ENCODE results near the gene FOXP1.

Gene FOXP1

GRCh38 chr3:71416876-71417275, 166.7 kb downstream of the FOXP1 start:
- Mint-ChIP-seq H3K36me3 (ENCODE audit: low read depth) (no peaks in the 10 kb centered on the region), H3K27ac (no peak overlapping the region), H3K4me3 (no peak overlapping the region), H3K9me3 (no peaks in the 10 kb centered on the region), H3K27me3 (ENCODE audit: low read depth) (no peaks in the 10 kb centered on the region), H3K4me1 (peaks cover 5% of the 10 kb centered on the region)
- TF ChIP-seq CTCF (IDR thresholded peaks at IDR 0.05; ENCODE audit: unreplicated experiment in 3 of 3) = peak; percentile 7 to 20 (median 12)

GRCh38 chr3:71415681-71416122, 167.8 kb downstream of the FOXP1 start:
- H3K4me3 Mint-ChIP-seq = no peak overlapping the region
- no peaks in the 10 kb centered on the region for H3K9me3 Mint-ChIP-seq
- H3K4me1 Mint-ChIP-seq = peaks cover 5% of the 10 kb centered on the region
- no peaks in the 10 kb centered on the region for H3K36me3 Mint-ChIP-seq (ENCODE audit: low read depth)
- TF ChIP-seq CTCF (IDR thresholded peaks at IDR 0.05; ENCODE audit: unreplicated experiment in 3 of 3) = no peak
- H3K27me3 Mint-ChIP-seq (ENCODE audit: low read depth) = no peaks in the 10 kb centered on the region
- H3K27ac Mint-ChIP-seq = no peak overlapping the region

- Mint-ChIP-seq H3K4me1 (peaks cover 5% of the 10 kb centered on the region), H3K9me3 (no peaks in the 10 kb centered on the region), H3K27ac (no peak overlapping the region), H3K27me3 (ENCODE audit: low read depth) (no peaks in the 10 kb centered on the region), H3K4me3 (no peak overlapping the region), H3K36me3 (ENCODE audit: low read depth) (no peaks in the 10 kb centered on the region)
- no peak for TF ChIP-seq CTCF (IDR thresholded peaks at IDR 0.05; ENCODE audit: unreplicated experiment in 3 of 3)
Measured at GRCh38 chr3:71414189-71414927, 169.2 kb downstream of the FOXP1 start.

- Mint-ChIP-seq H3K27me3 (ENCODE audit: low read depth) (no peaks in the 10 kb centered on the region), H3K9me3 (no peaks in the 10 kb centered on the region), H3K36me3 (ENCODE audit: low read depth) (no peaks in the 10 kb centered on the region), H3K4me3 (no peak overlapping the region), H3K27ac (peak overlapping the region in 2 of 3 experiments; percentile 3 to 46), H3K4me1 (peaks cover 5% of the 10 kb centered on the region)
- TF ChIP-seq CTCF (IDR thresholded peaks at IDR 0.05; ENCODE audit: unreplicated experiment in 3 of 3) = no peak
Measured at GRCh38 chr3:71413572-71413971, 170.0 kb downstream of the FOXP1 start.

GRCh38 chr3:71409352-71409751, 174.2 kb downstream of the FOXP1 start:
- no peaks in the 10 kb centered on the region for H3K9me3 Mint-ChIP-seq
- H3K27ac Mint-ChIP-seq = no peak overlapping the region
- peaks cover 23% of the 10 kb centered on the region for H3K4me1 Mint-ChIP-seq
- TF ChIP-seq CTCF (IDR thresholded peaks at IDR 0.05; ENCODE audit: unreplicated experiment in 3 of 3) = no peak
- no peaks in the 10 kb centered on the region for H3K36me3 Mint-ChIP-seq (ENCODE audit: low read depth)
- no peak overlapping the region for H3K4me3 Mint-ChIP-seq
- H3K27me3 Mint-ChIP-seq (ENCODE audit: low read depth) = no peaks in the 10 kb centered on the region

- no peaks in the 10 kb centered on the region for H3K36me3 Mint-ChIP-seq (ENCODE audit: low read depth)
- H3K27me3 Mint-ChIP-seq (ENCODE audit: low read depth) = no peaks in the 10 kb centered on the region
- no peak for TF ChIP-seq CTCF (IDR thresholded peaks at IDR 0.05; ENCODE audit: unreplicated experiment in 3 of 3)
- no peak overlapping the region for H3K27ac Mint-ChIP-seq
- no peaks in the 10 kb centered on the region for H3K9me3 Mint-ChIP-seq
- H3K4me1 Mint-ChIP-seq = peaks cover 23% of the 10 kb centered on the region
- no peak overlapping the region for H3K4me3 Mint-ChIP-seq
Measured at GRCh38 chr3:71408903-71409302, 174.6 kb downstream of the FOXP1 start.
